ENCODE results near the gene KLHL2. TPM values are rescaled to one million over a fixed set of nuclear protein-coding genes. Genes with fewer than 3 reads are reported as not detected.

Gene KLHL2
- total and polyA plus RNA-seq, 9 of the 15 experiments (the other 6 are each of a cell fraction or from before 2014, with no cell fraction given): 2.5 to 11.3 (median 6.1) TPM

DNA sequence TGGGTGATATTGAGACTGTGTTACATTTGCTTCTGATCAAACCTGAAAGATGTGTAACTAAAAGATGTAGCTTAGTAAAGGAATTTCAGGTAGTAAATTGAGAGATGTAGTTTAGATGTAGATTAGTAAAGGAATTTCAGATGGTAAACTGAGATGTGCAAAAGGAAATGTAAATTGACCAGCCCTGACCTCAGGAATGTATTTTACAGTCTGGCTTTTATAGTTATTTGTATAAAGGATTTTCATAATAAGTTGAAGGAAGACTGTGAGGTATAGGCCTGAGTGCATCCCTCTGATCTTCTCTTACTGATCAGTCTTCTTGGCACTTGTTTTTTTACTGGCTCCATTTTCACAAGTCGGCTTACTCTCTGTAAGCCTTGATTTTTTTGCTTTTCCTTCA is 3.2 kb downstream of the KLHL2 start (continued):
- TF ChIP-seq MLX (CRISPR knock-in tag; conservative IDR thresholded peaks at IDR 0.05) (no peak), MECOM (CRISPR knock-in tag; IDR thresholded peaks at IDR 0.05) (no peak), SREBF2 (CRISPR knock-in tag; IDR thresholded peaks at IDR 0.05) (no peak), SMC3 (conservative IDR thresholded peaks at IDR 0.05; ENCODE audit: insufficient read depth, low read depth, low read length) (no peak), BRF2 (IDR thresholded peaks at IDR 0.05; ENCODE audit: borderline replicate concordance, insufficient read depth, insufficient read length) (no peak), ZNF830 (CRISPR knock-in tag; IDR thresholded peaks at IDR 0.05) (no peak), XRCC5 (IDR thresholded peaks at IDR 0.05; ENCODE audit: low read depth, low read length) (no peak), ZNF76 (CRISPR knock-in tag; IDR thresholded peaks at IDR 0.05; ENCODE audit: borderline replicate concordance) (no peak), ETV6 (IDR thresholded peaks at IDR 0.05; ENCODE audit: borderline replicate concordance in 1 of 2, low read depth in 2 of 2, low read length in 1 of 2) (no peak), ETV6 (CRISPR knock-in tag; IDR thresholded peaks at IDR 0.05; ENCODE audit: borderline replicate concordance) (no peak), ASH1L (IDR thresholded peaks at IDR 0.05; ENCODE audit: borderline replicate concordance, low read depth, partially characterized antibody) (no peak)
- TF ChIP-seq, protein P1, sequence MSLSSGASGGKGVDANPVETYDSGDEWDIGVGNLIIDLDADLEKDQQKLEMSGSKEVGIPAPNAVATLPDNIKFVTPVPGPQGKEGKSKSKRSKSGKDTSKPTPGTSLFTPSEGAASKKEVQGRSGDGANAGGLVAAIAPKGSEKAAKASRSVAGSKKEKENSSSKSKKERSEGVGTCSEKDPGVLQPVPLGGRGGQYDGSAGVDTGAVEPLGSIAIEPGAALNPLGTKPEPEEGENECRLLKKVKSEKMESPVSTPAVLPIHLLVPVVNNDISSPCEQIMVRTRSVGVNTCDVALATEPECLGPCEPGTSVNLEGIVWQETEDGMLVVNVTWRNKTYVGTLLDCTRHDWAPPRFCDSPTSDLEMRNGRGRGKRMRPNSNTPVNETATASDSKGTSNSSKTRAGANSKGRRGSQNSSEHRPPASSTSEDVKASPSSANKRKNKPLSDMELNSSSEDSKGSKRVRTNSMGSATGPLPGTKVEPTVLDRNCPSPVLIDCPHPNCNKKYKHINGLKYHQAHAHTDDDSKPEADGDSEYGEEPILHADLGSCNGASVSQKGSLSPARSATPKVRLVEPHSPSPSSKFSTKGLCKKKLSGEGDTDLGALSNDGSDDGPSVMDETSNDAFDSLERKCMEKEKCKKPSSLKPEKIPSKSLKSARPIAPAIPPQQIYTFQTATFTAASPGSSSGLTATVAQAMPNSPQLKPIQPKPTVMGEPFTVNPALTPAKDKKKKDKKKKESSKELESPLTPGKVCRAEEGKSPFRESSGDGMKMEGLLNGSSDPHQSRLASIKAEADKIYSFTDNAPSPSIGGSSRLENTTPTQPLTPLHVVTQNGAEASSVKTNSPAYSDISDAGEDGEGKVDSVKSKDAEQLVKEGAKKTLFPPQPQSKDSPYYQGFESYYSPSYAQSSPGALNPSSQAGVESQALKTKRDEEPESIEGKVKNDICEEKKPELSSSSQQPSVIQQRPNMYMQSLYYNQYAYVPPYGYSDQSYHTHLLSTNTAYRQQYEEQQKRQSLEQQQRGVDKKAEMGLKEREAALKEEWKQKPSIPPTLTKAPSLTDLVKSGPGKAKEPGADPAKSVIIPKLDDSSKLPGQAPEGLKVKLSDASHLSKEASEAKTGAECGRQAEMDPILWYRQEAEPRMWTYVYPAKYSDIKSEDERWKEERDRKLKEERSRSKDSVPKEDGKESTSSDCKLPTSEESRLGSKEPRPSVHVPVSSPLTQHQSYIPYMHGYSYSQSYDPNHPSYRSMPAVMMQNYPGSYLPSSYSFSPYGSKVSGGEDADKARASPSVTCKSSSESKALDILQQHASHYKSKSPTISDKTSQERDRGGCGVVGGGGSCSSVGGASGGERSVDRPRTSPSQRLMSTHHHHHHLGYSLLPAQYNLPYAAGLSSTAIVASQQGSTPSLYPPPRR (CRISPR knock-in tag; IDR thresholded peaks at IDR 0.05; ENCODE audit: borderline replicate concordance): no peak
